ENCODE data around the gene RAC3. TPM values are rescaled to one million over a fixed set of nuclear protein-coding genes. Genes with fewer than 3 reads are reported as not detected.

The RAC3 gene
- total and polyA plus RNA-seq, 9 of the 15 experiments (the other 6 are each of a cell fraction or from before 2014, with no cell fraction given): 0.23 to 292 (median 118) TPM

GRCh38 chr17:82022981-82023446 lies 8.5 kb upstream of the RAC3 start, which contains the start of gene LRRC45 (continued):
- TF ChIP-seq IRF1 (CRISPR knock-in tag; IDR thresholded peaks at IDR 0.05; ENCODE audit: borderline replicate concordance) (no peak), ZNF79 (CRISPR knock-in tag; IDR thresholded peaks at IDR 0.05; ENCODE audit: low read depth) (no peak), ZNF668 (CRISPR knock-in tag; IDR thresholded peaks at IDR 0.05) (no peak), ETV6 (IDR thresholded peaks at IDR 0.05; ENCODE audit: borderline replicate concordance in 1 of 2, low read depth in 2 of 2, low read length in 1 of 2) (no peak), ETV6 (CRISPR knock-in tag; IDR thresholded peaks at IDR 0.05; ENCODE audit: borderline replicate concordance) (no peak), NFATC3 (IDR thresholded peaks at IDR 0.05) (no peak), TAF1 (IDR thresholded peaks at IDR 0.05; ENCODE audit: control insufficient read depth, extremely low read depth, insufficient read depth, low read length, severe bottlenecking) (no peak), ZNF780A (CRISPR knock-in tag; IDR thresholded peaks at IDR 0.05) (no peak), E2F1 (CRISPR knock-in tag; IDR thresholded peaks at IDR 0.05) (peak; percentile 78; the same call in 1 of the 2 replicates), SRF (CRISPR knock-in tag; IDR thresholded peaks at IDR 0.05) (no peak), NFYB (IDR thresholded peaks at IDR 0.05; ENCODE audit: extremely low read depth, insufficient read length) (peak; percentile 87), ELF4 (CRISPR knock-in tag; IDR thresholded peaks at IDR 0.05) (no peak), HNRNPK (IDR thresholded peaks at IDR 0.05; ENCODE audit: low read depth, low read length, poor library complexity, severe bottlenecking) (no peak), PRMT5 (CRISPR knock-in tag; IDR thresholded peaks at IDR 0.05) (no peak)
- TF ChIP-seq, protein P1, sequence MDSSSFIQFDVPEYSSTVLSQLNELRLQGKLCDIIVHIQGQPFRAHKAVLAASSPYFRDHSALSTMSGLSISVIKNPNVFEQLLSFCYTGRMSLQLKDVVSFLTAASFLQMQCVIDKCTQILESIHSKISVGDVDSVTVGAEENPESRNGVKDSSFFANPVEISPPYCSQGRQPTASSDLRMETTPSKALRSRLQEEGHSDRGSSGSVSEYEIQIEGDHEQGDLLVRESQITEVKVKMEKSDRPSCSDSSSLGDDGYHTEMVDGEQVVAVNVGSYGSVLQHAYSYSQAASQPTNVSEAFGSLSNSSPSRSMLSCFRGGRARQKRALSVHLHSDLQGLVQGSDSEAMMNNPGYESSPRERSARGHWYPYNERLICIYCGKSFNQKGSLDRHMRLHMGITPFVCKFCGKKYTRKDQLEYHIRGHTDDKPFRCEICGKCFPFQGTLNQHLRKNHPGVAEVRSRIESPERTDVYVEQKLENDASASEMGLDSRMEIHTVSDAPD (CRISPR knock-in tag; IDR thresholded peaks at IDR 0.05): no peak
- TF ChIP-seq, protein P2, sequence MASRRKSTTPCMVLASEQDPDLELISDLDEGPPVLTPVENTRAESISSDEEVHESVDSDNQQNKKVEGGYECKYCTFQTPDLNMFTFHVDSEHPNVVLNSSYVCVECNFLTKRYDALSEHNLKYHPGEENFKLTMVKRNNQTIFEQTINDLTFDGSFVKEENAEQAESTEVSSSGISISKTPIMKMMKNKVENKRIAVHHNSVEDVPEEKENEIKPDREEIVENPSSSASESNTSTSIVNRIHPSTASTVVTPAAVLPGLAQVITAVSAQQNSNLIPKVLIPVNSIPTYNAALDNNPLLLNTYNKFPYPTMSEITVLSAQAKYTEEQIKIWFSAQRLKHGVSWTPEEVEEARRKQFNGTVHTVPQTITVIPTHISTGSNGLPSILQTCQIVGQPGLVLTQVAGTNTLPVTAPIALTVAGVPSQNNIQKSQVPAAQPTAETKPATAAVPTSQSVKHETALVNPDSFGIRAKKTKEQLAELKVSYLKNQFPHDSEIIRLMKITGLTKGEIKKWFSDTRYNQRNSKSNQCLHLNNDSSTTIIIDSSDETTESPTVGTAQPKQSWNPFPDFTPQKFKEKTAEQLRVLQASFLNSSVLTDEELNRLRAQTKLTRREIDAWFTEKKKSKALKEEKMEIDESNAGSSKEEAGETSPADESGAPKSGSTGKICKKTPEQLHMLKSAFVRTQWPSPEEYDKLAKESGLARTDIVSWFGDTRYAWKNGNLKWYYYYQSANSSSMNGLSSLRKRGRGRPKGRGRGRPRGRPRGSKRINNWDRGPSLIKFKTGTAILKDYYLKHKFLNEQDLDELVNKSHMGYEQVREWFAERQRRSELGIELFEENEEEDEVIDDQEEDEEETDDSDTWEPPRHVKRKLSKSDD (conservative IDR thresholded peaks at IDR 0.05; ENCODE audit: low read length): no peak
- TF ChIP-seq, protein P3, sequence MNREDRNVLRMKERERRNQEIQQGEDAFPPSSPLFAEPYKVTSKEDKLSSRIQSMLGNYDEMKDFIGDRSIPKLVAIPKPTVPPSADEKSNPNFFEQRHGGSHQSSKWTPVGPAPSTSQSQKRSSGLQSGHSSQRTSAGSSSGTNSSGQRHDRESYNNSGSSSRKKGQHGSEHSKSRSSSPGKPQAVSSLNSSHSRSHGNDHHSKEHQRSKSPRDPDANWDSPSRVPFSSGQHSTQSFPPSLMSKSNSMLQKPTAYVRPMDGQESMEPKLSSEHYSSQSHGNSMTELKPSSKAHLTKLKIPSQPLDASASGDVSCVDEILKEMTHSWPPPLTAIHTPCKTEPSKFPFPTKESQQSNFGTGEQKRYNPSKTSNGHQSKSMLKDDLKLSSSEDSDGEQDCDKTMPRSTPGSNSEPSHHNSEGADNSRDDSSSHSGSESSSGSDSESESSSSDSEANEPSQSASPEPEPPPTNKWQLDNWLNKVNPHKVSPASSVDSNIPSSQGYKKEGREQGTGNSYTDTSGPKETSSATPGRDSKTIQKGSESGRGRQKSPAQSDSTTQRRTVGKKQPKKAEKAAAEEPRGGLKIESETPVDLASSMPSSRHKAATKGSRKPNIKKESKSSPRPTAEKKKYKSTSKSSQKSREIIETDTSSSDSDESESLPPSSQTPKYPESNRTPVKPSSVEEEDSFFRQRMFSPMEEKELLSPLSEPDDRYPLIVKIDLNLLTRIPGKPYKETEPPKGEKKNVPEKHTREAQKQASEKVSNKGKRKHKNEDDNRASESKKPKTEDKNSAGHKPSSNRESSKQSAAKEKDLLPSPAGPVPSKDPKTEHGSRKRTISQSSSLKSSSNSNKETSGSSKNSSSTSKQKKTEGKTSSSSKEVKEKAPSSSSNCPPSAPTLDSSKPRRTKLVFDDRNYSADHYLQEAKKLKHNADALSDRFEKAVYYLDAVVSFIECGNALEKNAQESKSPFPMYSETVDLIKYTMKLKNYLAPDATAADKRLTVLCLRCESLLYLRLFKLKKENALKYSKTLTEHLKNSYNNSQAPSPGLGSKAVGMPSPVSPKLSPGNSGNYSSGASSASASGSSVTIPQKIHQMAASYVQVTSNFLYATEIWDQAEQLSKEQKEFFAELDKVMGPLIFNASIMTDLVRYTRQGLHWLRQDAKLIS (CRISPR knock-in tag; IDR thresholded peaks at IDR 0.05): no peak

Measured in K562 (cell line).